NCI-H2227 treated with DMSO at 0.1 percent for 48 hours (cell line): ENCODE measurements around the gene TNRC6C.
"Not testable (repeated sequence)": the region's sequence is repeated elsewhere in the genome, so short reads cannot be mapped to it uniquely, and the experiment has no call there.

ENCODE experiments used
- DNase-seq: peaks from one replicate; lab custom pipeline; 2025; lab: John Stamatoyannopoulos, UW

TNRC6C gene

GRCh38 chr17:78082355-78082872 is 123.9 kb downstream of the TNRC6C start:
- DNase-seq: not testable (repeated sequence)

- DNase-seq: no peak
These were observed 124.5 kb downstream of the TNRC6C start for GRCh38 chr17:78082988-78083387.

GRCh38 chr17:78086740-78087139 is 128.2 kb downstream of the TNRC6C start:
- DNase-seq: no peak

GRCh38 chr17:78088529-78088928 is 130.0 kb downstream of the TNRC6C start:
- DNase-seq: no peak

DNA sequence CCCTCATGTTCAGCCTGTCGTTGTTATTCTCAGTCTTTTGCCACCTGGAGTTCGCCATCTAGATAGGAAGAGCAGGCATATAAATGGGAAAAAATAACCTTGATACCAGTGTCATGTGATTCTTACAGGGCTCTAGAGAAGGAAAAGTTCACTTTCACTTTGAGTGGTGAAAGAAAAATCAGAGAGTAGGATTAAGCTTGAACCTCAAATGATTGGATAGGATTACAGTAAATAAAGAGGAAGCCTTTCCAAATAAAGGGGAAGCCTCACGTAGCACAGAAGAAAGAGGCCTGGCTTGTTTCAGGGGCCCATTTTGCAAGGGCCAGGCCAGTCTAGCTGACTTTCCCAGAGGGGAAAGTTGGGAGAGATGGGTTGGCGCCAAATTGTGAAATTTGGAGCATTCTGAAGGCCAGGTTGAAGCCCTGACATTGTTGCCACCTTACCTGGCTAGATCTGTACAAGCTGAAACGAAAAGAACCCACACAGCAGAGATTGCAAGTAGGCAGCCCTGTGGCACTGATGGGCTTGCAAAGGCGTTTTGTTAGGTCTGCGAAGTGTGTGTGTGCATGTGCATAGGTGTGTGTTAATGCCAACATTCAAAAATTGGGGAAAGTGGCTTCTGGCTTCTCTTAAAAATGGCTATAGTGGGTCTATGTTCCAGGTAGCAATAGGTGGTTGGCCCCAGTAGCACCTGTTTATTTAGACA is 131.2 kb downstream of the TNRC6C start:
- no peak for DNase-seq

GRCh38 chr17:78092794-78093324 is 134.4 kb downstream of the TNRC6C start:
- DNase-seq: no peak

- no peak for DNase-seq
These were observed 136.5 kb downstream of the TNRC6C start for GRCh38 chr17:78095035-78095434.

DNA sequence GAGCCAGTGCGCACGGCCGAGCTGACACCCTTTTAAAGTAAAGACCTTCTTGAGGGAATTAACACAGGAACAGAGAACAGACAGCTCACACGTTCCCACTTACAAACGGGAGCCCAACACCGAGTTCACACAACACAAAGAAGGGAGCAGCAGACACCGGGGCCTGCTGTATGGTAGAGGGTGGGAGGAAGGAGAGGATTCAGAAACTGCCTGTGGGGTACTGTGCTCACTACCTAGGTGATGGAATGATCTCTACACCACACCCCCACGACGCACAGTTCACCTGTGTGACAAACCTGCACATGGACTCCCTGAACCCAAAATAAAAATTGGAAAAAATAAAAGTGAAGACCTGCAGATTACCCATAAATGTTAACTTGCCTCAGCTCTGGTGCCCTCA is 137.6 kb downstream of the TNRC6C start:
- DNase-seq: no peak

DNA sequence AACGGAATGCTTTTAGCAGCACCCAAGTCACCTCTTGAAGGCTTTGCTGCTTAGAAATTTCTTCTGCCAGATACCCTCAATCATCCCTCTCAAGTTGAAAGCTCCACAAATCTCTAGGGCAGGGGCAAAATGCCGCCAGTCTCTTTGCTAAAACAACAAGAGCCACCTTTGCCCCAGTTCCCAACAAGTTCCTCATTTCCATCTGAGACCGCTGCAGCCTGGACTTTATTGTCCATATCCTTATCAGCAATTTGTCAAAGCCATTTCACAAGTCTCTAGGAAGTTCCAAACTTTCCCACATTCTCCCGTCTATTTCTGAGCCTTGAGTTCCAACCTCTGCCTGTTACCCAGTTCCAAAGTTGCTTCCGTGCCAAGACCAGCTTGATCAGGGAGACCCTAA is 142.6 kb downstream of the TNRC6C start:
- no peak for DNase-seq

DNA sequence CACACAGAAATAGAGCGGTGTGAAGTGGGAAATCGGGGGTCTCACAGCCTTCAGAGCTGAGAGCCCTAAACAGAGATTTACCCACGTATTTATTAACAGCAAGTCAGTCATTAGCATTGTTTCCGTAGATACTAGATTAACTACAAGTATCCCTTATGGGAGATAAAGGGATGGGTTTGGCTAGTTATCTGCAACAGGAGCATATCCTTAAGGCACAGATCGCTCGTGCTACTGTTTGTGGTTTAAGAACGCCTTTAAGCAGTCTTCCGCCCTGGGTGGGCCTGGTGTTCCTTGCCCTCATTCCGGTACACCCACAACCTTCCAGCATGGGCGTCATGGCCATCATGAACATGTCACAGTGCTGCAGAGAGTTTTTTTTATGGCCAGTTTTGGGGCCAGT is 143.0 kb downstream of the TNRC6C start:
- DNase-seq: no peak

GRCh38 chr17:78103311-78103710 is 144.8 kb downstream of the TNRC6C start:
- DNase-seq: no peak

GRCh38 chr17:78104540-78104941 is 146.0 kb downstream of the TNRC6C start:
- DNase-seq: no peak

DNA sequence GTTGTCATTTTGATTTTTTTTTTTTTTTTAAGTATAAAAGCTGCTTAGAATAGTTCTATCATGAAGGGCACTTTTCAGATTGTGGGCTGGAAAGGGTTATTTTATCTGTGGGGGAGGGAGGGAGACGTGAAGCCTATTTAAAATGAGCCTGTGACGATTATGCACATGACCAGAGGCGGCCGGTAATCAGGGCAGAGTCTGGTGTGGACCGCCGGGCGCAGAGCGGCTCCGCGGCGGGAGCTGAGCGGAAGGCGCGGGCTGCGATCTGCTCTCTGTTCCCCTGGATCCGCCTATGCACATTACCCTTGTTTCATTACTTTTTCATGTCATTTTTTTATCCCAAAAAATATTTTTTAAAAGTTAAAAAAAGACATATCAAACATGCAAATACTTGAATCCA is 146.6 kb downstream of the TNRC6C start:
- no peak for DNase-seq

GRCh38 chr17:78105551-78105950 is 147.0 kb downstream of the TNRC6C start:
- DNase-seq: no peak

DNA sequence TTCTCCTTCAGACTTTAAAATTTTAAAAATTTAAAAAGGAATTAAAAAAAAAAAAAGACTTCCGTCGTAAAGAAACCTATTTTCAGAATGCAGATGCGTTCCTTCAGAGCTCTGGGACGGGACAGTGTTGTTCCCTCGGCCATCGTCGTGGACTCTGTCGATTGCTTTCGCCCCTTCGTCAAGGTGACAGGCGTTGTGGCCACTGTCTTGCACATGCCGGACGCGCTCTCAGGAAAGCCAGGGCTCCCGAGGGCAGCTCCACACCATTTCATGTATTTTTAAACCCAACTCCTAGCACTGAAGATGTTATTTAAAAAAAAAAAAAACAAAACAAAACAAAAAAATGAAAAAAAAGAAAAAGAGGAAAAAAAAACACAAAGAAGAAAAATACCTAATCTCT is 147.7 kb downstream of the TNRC6C start:
- DNase-seq: no peak

DNA sequence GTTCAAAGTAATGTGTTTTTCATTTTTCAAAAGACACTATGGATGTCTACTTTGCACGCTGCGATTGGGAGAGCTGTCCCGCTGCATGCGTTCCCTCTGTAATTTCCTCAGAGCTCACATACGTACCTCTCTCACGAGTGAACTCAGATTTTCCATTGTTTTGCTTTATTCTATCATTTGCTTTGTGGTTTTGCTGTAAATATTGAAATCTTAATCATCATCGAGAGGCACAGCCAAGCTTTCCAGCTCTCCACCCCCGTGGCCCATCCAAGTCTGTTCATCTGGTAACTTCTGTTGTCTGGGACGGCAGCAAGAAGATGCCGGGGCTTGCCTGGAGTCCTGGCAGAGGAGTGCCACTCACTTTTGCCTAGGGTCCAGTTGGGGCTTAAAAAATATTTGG is 149.0 kb downstream of the TNRC6C start:
- no peak for DNase-seq

GRCh38 chr17:78107976-78108725 is 149.6 kb downstream of the TNRC6C start:
- no peak for DNase-seq

- DNase-seq: no peak
These were observed 150.4 kb downstream of the TNRC6C start for GRCh38 chr17:78108726-78109488.

GRCh38 chr17:78109489-78109761 is 150.9 kb downstream of the TNRC6C start:
- no peak for DNase-seq

- peak; percentile 15 for DNase-seq
These were observed 152.0 kb downstream of the TNRC6C start for GRCh38 chr17:78110363-78111015.

DNA sequence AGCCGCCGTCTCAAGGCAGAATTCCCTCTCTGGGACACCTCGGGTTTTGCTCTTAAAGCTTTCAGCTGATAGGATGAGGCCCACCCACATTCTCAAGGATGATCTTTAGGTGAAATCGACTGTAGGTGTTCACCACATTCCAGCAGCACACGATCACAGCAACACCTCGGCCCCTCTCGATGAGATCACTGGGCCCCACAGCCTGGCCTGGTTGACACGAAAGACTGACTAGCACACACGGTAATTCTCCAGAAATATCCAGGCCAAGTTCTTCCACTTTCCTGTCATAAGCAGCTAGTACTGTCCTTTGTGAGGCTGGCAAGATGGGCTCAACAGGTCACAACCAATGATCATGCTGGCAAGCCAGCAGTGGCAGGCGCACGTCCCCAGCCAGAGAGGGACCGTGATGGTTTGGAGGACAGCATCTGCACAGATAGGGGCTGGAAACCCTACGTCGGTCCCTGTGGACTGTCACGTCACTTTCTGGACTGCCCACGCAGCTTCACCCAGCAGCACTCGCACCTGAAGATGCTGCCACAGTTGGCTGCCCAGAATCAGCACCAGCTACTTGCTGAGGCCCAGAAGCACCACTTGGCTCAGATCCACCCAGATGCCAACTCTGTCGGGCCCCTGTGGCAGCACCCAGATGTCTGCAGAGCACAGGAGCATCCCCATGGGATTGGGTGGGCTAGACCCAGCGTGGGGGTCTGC is 152.7 kb downstream of the TNRC6C start:
- no peak for DNase-seq
